Liver (tissue), 3 donors: Measurements from ENCODE around the gene PLXNA2.

Experiments
- ATF3 ChIP-seq: IDR thresholded peaks from 2 replicates; pipeline ENCODE4 v1.6.1; 2016; ENCODE audit warnings: antibody characterized with exemption
- CTCF ChIP-seq: fragments of 150-350 bp; IDR thresholded peaks from 2 replicates; pipeline ENCODE4 v1.5.1; 2017; ENCODE audit warnings: improper control_type of control experiment, low read depth, low read length; ENCODE audit not compliant: missing input control
- GABPA ChIP-seq, 2 donors: IDR thresholded peaks in 1 of 2; conservative IDR thresholded peaks in 1 of 2; 2 replicates each; pipeline ENCODE4 v1.6.1; 2016; ENCODE audit warnings: antibody characterized with exemption in 2 of 2, mild to moderate bottlenecking in 1 of 2, moderate library complexity in 1 of 2
- JUND ChIP-seq, 2 donors: IDR thresholded peaks; 2 replicates each; pipeline ENCODE4 v1.6.1; 2016; ENCODE audit warnings: antibody characterized with exemption in 2 of 2
- MAX ChIP-seq: IDR thresholded peaks from 2 replicates; pipeline ENCODE4 v1.6.1; 2016; ENCODE audit warnings: antibody characterized with exemption
- REST ChIP-seq: IDR thresholded peaks from 2 replicates; pipeline ENCODE4 v1.6.1; 2016; ENCODE audit warnings: antibody characterized with exemption, mild to moderate bottlenecking
- TAF1 ChIP-seq: conservative IDR thresholded peaks from 2 replicates; pipeline ENCODE4 v1.6.1; 2016; ENCODE audit warnings: antibody characterized with exemption, mild to moderate bottlenecking
- YY1 ChIP-seq: IDR thresholded peaks from 2 replicates; pipeline ENCODE4 v1.6.1; 2016; ENCODE audit warnings: antibody characterized with exemption, mild to moderate bottlenecking
- ZBTB33 ChIP-seq: IDR thresholded peaks from 2 replicates; pipeline ENCODE4 v1.6.1; 2016; ENCODE audit warnings: antibody characterized with exemption
- donor health status: healthy.
- donor health status: healthy.

- no peak for TF ChIP-seq CTCF
- TF ChIP-seq JUND (IDR thresholded peaks at IDR 0.05), result no peak
- TF ChIP-seq ATF3, result no peak
- TF ChIP-seq ZBTB33, result no peak
- TF ChIP-seq REST, result no peak
- no peak for TF ChIP-seq GABPA (IDR thresholded peaks at IDR 0.05 in 1 of 2, conservative IDR thresholded peaks at IDR 0.05 in 1 of 2)
- TF ChIP-seq YY1, result no peak
- no peak for TF ChIP-seq MAX
- TF ChIP-seq TAF1, result no peak
Measured at GRCh38 chr1:208085655-208086515, 158.3 kb downstream of the PLXNA2 start.
